Omental fat pad (tissue), 4 donors: ENCODE measurements around the gene BCL2L11. TPM values are rescaled to one million over a fixed set of nuclear protein-coding genes. Genes with fewer than 3 reads are reported as not detected.

Experiments used
- ATAC-seq: fragments of 150-250 bp; one replicate; pipeline ENCODE4 v1.9.1; 2016; ENCODE audit warnings: mild to moderate bottlenecking, moderate library complexity; ENCODE audit not compliant: low FRiP score
- DNase-seq: peaks from one replicate; pipeline ENCODE4 v3.0.0-alpha.2; 2019; ENCODE audit warnings: low spot score
- total RNA-seq, 4 donors: library from RNA; depleted of rRNA; stranded (reverse); fragments of >200 nt; gene quantifications; one replicate each; pipeline ENCODE4 v1.1.0, GENCODE V29; 2016
- TF ChIP-seq, protein P1 (sequence below), 3 donors: fragments of 450-650 bp; IDR thresholded peaks; one replicate each; pipeline ENCODE4 v1.5.1; 2016 to 2017; ENCODE audit warnings: antibody characterized with exemption in 3 of 3, mild to moderate bottlenecking in 3 of 3, moderate library complexity in 2 of 3

The BCL2L11 gene
- total RNA-seq, 4 donors from 2014 or later, result 16.1 to 20.2 (median 17.9) TPM

DNA sequence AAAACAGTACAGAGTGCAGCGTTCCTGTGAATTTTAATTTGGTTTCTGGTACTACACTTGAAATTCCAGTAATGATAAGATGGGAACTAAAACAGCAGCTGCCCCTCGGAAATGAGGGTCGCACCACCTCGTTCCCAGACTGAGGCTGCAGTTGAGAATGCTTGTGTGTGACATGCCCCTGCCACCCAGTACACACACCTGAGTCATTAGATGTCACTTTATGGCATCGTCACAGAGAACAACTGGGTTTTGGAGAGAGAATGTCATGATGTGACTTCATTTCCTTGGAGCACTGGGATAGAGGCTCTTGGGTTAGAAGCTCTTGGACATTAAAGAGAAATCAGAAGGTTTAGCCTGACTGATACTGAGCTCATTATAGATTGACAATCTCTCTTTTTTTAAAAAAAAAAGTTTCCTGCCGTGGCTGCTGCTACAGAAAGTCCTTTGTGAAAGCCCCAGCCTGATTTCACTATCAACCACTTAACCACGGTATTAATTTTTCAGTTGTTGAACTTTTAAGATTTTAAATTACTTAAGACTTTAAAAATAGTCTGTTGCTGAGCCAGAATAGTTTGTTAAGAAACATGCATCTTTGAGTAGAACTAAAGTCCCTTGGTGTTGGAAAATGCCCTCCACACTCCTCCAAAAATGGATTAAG is 24.5 kb downstream of the BCL2L11 start:
- no peak for ATAC-seq
- TF ChIP-seq, protein P1, sequence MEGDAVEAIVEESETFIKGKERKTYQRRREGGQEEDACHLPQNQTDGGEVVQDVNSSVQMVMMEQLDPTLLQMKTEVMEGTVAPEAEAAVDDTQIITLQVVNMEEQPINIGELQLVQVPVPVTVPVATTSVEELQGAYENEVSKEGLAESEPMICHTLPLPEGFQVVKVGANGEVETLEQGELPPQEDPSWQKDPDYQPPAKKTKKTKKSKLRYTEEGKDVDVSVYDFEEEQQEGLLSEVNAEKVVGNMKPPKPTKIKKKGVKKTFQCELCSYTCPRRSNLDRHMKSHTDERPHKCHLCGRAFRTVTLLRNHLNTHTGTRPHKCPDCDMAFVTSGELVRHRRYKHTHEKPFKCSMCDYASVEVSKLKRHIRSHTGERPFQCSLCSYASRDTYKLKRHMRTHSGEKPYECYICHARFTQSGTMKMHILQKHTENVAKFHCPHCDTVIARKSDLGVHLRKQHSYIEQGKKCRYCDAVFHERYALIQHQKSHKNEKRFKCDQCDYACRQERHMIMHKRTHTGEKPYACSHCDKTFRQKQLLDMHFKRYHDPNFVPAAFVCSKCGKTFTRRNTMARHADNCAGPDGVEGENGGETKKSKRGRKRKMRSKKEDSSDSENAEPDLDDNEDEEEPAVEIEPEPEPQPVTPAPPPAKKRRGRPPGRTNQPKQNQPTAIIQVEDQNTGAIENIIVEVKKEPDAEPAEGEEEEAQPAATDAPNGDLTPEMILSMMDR (IDR thresholded peaks at IDR 0.05), result no peak

DNA sequence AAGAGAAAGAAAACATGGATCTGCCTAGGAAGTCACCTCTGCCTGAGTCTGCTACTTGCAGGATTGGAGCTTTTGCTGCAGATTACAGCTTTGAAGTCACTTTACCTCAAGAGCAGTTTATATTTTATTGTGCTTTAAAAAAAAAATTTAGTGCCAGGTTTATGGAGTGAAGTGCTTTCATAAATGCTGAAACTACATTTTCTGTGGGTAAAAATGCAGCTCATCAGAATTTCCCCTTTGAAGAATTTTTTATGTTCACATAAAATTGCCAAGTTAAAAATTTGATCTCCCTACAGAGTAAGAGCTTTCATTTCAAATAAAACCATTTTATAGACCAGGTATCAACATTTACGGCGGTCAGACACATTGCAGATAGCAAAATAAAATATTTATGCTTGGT is 25.2 kb downstream of the BCL2L11 start:
- ATAC-seq (no peak), DNase-seq (no peak)
- TF ChIP-seq, protein P1 (IDR thresholded peaks at IDR 0.05), result no peak

More for the DNA sequence above, 24.5 kb downstream of the BCL2L11 start:
- no peak for DNase-seq

DNA sequence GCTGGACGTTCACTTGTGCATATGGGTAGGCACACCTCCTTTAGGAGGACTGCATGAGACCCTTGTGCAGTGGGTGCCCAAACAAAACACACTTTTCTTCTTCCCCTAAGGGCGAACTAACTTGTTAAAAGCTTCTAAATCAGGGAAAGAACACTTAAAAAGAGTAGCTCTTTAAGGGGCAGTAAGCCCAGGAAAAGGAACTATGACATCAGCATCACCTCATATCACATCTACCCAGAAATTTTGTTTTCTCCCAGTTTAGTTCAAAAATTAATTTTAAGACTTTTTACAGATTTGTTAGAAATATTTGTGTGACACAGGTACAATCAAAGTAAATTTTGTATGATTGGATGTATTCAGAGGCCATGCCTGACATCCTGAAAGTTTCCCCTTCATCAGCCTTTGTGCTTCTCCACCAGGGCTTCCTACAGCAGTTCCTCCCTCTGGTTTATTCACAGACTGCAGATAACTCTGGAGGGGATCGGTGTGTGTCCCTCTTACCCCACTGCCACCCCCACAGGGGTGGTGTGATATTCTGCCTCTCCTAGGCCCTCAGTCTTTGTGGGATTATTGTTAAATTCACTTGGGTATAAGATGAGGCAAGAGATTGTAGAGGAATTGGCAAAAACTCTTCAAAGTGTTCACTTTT is 27.6 kb downstream of the BCL2L11 start:
- TF ChIP-seq, protein P1 (IDR thresholded peaks at IDR 0.05), result no peak
- DNase-seq (no peak), ATAC-seq (no peak)

DNA sequence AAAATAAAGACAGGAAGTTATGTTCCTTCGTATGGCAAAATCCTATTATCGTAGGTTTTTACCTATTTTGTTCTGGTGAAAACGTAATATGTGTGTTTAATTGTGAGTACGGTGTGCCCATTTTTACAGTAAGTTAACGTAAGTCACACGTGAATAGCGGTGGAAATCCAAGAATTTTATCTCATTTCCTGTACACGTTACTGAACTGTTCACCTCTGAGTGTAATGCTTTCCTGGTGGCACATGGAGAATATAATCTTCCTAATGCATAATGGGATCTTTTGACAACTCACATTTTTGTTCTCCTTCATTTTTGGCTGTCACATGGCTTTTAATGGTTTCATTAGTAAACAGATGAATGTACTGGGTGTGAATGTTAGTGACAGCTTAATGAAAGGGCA is 28.2 kb downstream of the BCL2L11 start:
- ATAC-seq (no peak), DNase-seq (no peak)
- TF ChIP-seq, protein P1 (IDR thresholded peaks at IDR 0.05), result no peak

DNA sequence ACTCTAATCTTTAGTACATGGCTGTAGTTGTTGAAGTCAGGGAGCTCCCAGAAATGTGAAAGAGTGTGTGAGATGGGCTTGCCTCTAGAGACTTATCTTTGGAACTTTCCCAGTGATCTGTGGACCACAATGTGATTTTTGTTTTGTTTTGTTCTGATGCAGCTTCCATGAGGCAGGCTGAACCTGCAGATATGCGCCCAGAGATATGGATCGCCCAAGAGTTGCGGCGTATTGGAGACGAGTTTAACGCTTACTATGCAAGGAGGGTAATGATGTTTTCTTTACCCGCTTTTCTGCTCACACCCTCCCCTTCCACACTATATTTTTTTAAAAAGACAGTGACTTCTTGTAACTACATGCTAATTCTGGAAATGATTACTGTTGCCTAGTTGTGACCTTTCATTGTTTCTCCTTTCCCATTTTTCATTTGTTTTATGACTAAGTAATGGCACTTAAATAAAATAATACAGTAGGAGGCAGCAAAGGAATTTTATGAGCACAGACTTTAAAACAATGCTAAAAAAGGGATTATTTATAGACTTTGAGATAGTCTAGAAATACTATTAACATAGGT is 29.3 kb downstream of the BCL2L11 start:
- no peak for ATAC-seq
- DNase-seq, result no peak
- TF ChIP-seq, protein P1 (IDR thresholded peaks at IDR 0.05), result no peak

DNA sequence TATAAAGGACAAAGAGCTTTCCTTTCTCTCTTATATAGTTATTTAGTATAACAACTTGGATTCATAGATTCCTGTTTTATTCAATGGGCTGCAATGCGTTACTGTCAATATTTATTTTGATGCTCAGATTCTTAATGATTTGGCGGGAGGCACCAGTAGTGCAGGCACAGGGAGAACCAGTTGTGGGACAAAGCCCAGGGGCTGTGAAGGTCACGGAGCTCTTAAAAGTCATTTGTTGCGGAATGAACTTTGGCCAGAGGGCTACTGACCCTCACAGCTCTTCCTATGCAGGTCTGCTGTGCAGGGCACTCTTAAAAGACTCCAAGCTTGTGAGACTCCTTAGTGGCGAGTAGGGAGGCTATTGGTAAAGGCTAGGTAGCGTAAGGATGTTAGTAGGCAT is 34.0 kb downstream of the BCL2L11 start:
- TF ChIP-seq, protein P1 (IDR thresholded peaks at IDR 0.05), result no peak
- DNase-seq (no peak), ATAC-seq (no peak)
